Esophagus squamous epithelium (tissue), 4 donors: ENCODE data around the gene TMEM185B.

Source experiments
- CTCF ChIP-seq, 6 experiments: fragments of 450-650 bp in 4 of 6; fragments of 200-600 bp in 2 of 6; sonication (generic) in 2 of 6; IDR thresholded peaks; one replicate each; pipeline ENCODE4 v1.5.1; 2016 to 2019; ENCODE audit warnings: antibody characterized with exemption in 6 of 6, mild to moderate bottlenecking in 4 of 6, moderate library complexity in 4 of 6
- POLR2A ChIP-seq, 4 donors: fragments of 450-650 bp; IDR thresholded peaks; one replicate each; pipeline ENCODE4 v1.6.1; 2017; ENCODE audit warnings: antibody characterized with exemption in 4 of 4, mild to moderate bottlenecking in 4 of 4, moderate library complexity in 3 of 4

GRCh38 chr2:120269076-120269744, 46.0 kb upstream of the TMEM185B start:
- no peak for TF ChIP-seq CTCF (IDR thresholded peaks at IDR 0.05)
- TF ChIP-seq POLR2A (IDR thresholded peaks at IDR 0.05) = no peak
